ENCODE measurements around the gene RGL2.

- TF ChIP-seq POLR2A (IDR thresholded peaks at IDR 0.05; ENCODE audit: low read depth, low read length) = no peak
- no peak for TF ChIP-seq IRF5 (IDR thresholded peaks at IDR 0.05; ENCODE audit: borderline replicate concordance)
- TF ChIP-seq CTCF (IDR thresholded peaks at IDR 0.05 in 2 of 3, conservative IDR thresholded peaks at IDR 0.05 in 1 of 3; ENCODE audit: control insufficient read depth in 2 of 3, extremely low read depth in 1 of 3, insufficient read depth in 1 of 3, low read depth in 3 of 3, low read length in 3 of 3) = no peak
- no peak for TF ChIP-seq EZH2 (IDR thresholded peaks at IDR 0.05; ENCODE audit: borderline replicate concordance, control insufficient read depth, low read depth, low read length)
- no peak for TF ChIP-seq HSF1 (IDR thresholded peaks at IDR 0.05; ENCODE audit: low read depth, low read length)
- TF ChIP-seq YY1 (IDR thresholded peaks at IDR 0.05; ENCODE audit: low read depth, low read length) = no peak
- no peak for TF ChIP-seq HCFC1 (IDR thresholded peaks at IDR 0.05; ENCODE audit: low read length)
- TF ChIP-seq E2F4 (IDR thresholded peaks at IDR 0.05; ENCODE audit: low read depth, low read length) = no peak
- TF ChIP-seq MYC (IDR thresholded peaks at IDR 0.05; ENCODE audit: insufficient read depth, insufficient read length, insufficient replicate concordance, low read length, severe bottlenecking) = no peak
- TF ChIP-seq CHD2 (IDR thresholded peaks at IDR 0.05; ENCODE audit: borderline replicate concordance, low read depth, low read length) = no peak
- TF ChIP-seq NFIC (IDR thresholded peaks at IDR 0.05; ENCODE audit: low read depth, low read length) = no peak
- no peak for TF ChIP-seq ZBTB33 (IDR thresholded peaks at IDR 0.05)
Measured at GRCh38 chr6:33250731-33251130, 48.0 kb downstream of the RGL2 start.
